ENCODE measurements around the gene TDRD12. TPM values are rescaled to one million over a fixed set of nuclear protein-coding genes. Genes with fewer than 3 reads are reported as not detected.
A peak's percentile ranks its signal among the peaks of the same experiment; 100 is the strongest.
"Not testable (repeated sequence)": the region's sequence is repeated elsewhere in the genome, so short reads cannot be mapped to it uniquely, and the experiment has no call there.

The TDRD12 gene
- total and polyA plus RNA-seq, 9 donors: 0.23 to 3.2 (median 1.9) TPM

DNA sequence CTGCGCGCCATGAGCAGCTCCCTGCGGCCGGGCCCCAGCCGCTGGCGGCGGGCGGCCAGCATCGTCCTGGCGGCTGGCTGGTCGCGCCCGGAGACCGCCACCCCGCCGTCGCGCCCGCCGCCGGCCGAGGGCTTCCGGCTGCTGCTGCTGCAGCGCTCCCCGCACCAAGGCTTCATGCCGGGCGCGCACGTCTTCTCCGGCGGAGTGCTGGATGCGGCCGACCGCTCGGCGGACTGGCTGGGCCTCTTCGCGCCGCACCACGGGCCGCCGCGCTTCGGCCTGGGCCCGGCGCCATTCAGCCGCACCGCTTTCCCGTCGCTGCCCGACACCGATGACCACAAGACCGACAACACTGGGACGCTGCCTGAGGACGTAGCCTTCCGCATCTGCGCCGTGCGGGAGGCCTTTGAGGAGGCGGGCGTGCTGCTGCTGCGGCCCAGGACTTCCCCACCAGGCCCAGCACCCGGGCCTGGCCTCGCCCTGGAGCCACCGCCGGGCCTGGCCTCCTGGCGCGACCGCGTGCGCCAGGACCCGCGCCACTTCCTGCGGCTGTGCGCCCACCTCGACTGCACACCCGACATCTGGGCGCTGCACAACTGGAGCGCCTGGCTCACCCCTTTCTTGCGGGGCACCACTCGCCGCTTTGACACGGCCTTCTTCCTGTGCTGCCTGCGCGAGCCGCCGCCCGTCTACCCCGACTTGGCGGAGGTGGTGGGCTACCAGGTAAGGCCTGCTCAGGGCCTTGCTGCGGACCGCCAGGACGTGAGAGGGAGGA is 27.4 kb upstream of the TDRD12 start:
- Histone ChIP-seq H3K36me3 (no peaks in the 10 kb centered on the region), H3K4me3 (peak overlapping the region; percentile 73), H3K4me1 (ENCODE audit: insufficient read depth) (peaks cover 20% of the 10 kb centered on the region), H3K9me3 (no peaks in the 10 kb centered on the region), H3K27me3 (no peaks in the 10 kb centered on the region), H3K27ac (peak overlapping the region in 1 of 2 donors; percentile 18)
- peak; percentile 23 to 66 (median 38) for DNase-seq
- intact Hi-C loops (cut with DNase I): no loop called here
- TF ChIP-seq EP300 (IDR thresholded peaks at IDR 0.05): no peak
- TF ChIP-seq, protein P1, sequence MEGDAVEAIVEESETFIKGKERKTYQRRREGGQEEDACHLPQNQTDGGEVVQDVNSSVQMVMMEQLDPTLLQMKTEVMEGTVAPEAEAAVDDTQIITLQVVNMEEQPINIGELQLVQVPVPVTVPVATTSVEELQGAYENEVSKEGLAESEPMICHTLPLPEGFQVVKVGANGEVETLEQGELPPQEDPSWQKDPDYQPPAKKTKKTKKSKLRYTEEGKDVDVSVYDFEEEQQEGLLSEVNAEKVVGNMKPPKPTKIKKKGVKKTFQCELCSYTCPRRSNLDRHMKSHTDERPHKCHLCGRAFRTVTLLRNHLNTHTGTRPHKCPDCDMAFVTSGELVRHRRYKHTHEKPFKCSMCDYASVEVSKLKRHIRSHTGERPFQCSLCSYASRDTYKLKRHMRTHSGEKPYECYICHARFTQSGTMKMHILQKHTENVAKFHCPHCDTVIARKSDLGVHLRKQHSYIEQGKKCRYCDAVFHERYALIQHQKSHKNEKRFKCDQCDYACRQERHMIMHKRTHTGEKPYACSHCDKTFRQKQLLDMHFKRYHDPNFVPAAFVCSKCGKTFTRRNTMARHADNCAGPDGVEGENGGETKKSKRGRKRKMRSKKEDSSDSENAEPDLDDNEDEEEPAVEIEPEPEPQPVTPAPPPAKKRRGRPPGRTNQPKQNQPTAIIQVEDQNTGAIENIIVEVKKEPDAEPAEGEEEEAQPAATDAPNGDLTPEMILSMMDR (IDR thresholded peaks at IDR 0.05): no peak
- no peak for TF ChIP-seq POLR2A (IDR thresholded peaks at IDR 0.05)
- WGBS, 3 donors: 0 to 5% (median 1%) methylated on average over 56 to 93 of the region's 93 CpGs

DNA sequence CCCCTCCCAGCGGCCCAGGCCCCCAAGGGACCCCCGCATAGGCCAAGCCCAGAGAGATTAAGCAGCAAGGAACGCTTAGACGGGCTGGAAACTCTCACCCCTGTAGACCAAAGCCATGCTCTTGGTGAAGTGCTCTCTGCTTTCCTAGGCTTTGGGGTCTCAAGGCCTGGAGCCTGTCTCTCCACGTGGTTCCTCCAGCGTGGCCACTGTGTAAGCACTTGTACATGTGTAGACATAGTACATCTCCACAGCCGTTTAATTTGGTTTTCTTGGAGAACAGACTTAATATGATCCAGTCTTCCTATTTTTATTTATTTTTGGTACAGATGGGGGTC is 26.9 kb upstream of the TDRD12 start:
- peaks cover 20% of the 10 kb centered on the region for H3K4me1 ChIP-seq (ENCODE audit: insufficient read depth)
- peak overlapping the region; percentile 73 for H3K4me3 ChIP-seq
- no peak for DNase-seq
- no peak for TF ChIP-seq POLR2A (IDR thresholded peaks at IDR 0.05)
- TF ChIP-seq, protein P1 (IDR thresholded peaks at IDR 0.05): no peak
- no peak for TF ChIP-seq EP300 (IDR thresholded peaks at IDR 0.05)
- H3K9me3 ChIP-seq: no peaks in the 10 kb centered on the region
- 7 to 24% (median 8%) methylated on average over 5 to 7 of the region's 7 CpGs for WGBS, 3 donors
- H3K27me3 ChIP-seq: no peaks in the 10 kb centered on the region
- H3K27ac ChIP-seq: no peak overlapping the region
- intact Hi-C loops (cut with DNase I): no loop called here
- no peaks in the 10 kb centered on the region for H3K36me3 ChIP-seq

DNA sequence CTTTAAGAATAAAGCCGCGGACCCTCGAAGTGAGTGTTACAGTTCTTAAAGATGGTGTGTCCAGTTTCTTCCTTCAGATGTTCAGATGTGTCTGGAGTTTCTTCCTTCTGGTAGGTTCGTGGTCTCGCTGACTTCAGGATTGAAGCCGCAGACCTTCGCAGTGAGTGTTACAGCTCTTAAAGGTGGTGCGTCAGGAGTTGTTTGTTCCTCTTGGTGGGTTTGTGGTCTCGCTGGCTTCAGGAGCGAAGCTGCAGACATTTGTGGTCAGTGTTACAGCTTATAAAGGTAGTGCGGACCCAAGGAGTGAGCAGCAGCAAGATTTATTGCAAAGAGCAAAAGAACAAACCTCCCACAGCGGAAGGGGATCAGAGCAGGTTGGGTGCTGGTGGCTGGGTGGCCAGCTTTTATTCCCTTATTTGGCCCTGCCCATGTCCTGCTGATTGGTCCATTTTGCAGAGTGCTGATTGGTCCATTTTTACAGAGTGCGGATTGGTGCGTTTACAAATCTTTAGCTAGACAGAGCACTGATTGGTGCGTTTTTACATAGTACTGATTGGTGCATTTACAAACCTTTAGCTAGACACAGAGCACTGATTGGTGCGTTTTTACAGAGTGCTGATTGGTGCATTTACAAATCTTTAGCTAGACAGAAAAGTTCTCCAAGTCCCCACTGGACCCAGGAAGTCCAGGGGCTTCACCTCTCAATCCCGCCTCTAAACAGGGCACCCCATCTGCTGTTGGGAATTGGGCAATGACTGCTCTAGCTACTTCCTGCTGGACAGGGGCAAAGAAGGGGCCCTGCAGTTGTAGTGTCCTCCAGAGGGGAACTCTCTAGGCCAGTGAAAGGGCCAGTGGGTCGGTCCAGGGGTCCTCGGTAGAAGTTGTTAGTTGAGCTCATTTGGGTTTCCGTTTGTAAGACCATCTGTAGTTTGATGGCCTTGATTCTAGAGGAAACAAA is 26.1 kb upstream of the TDRD12 start:
- Histone ChIP-seq H3K4me3 (peak overlapping the region; percentile 73), H3K4me1 (ENCODE audit: insufficient read depth) (peaks cover 20% of the 10 kb centered on the region)
- H3K9me3 ChIP-seq; H3K27me3 ChIP-seq; intact Hi-C loops (cut with DNase I); H3K27ac ChIP-seq; DNase-seq; H3K36me3 ChIP-seq: not testable (repeated sequence)
- 91 to 92% (median 92%) methylated on average over 20 of the region's 20 CpGs for WGBS, 3 donors

DNA sequence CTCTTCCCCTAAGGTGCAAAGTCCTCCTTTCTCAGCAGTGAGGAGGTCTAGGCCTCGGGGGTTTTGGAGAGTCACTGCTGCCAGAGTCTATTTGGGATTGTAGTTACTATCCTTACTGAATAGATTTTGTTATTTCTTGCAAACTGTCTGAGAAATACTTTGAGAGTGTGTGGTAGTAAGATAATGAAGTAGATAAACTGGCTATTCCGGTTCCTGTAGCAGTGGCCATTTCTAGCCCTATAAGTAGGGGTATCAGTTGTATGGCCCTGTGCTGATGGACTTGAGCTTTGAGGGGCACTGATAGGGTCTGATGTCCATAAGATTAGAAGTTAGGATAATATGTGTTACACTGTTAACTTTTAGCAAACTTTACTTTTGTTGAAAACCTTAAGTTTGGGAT is 25.3 kb upstream of the TDRD12 start:
- DNase-seq; H3K4me3 ChIP-seq; H3K36me3 ChIP-seq; H3K27ac ChIP-seq; H3K27me3 ChIP-seq; H3K9me3 ChIP-seq; intact Hi-C loops (cut with DNase I): not testable (repeated sequence)
- WGBS, 3 donors: 64 to 78% (median 71%) methylated on average over 2 of the region's 2 CpGs
- peaks cover 20% of the 10 kb centered on the region for H3K4me1 ChIP-seq (ENCODE audit: insufficient read depth)

DNA sequence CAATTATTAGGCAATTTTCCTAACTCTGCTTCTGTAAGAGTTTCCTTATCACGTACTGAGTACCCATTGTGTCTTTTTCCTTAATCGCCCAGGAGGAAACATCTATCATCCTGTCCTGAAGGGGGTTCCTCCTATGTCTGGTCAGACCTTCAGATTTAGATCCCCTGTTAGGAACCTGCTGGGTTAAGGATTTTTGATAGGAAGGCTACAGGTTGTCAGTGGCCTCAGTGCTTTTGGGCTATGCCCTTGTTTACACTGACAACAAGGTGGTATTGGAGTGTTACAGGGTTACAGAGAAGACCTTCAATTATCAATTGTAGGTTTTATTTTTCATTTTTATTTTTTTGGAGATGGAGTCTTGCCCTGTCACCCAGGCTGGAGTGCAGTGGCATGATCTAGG is 24.7 kb upstream of the TDRD12 start:
- H3K27me3 ChIP-seq; H3K36me3 ChIP-seq; DNase-seq; H3K9me3 ChIP-seq; H3K4me3 ChIP-seq; intact Hi-C loops (cut with DNase I); H3K27ac ChIP-seq: not testable (repeated sequence)
- peaks cover 20% of the 10 kb centered on the region for H3K4me1 ChIP-seq (ENCODE audit: insufficient read depth)
- 41 to 51% (median 47%) methylated on average over 2 of the region's 2 CpGs for WGBS, 3 donors

DNA sequence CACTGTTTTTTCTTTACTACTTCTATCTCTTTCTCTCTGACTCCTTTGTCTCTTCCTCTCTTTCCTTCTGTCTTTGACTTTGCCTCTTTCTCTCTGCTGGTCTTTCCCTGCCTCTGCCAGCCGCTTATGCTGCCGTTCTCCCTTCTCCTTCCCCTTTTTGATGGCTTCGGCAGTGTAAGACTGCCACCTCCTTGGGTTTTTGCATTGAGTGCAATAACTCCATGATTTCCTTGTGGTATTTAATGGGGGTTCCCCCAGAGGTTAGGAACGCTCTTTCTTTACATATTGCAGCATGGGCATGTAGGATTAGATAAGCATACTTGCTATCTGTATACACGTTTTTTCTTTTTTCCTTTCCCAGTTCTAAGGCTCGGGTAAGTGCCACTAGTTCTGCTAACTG is 24.1 kb upstream of the TDRD12 start:
- intact Hi-C loops (cut with DNase I); H3K9me3 ChIP-seq; DNase-seq; H3K4me3 ChIP-seq; H3K27ac ChIP-seq; H3K36me3 ChIP-seq; H3K27me3 ChIP-seq: not testable (repeated sequence)
- WGBS, 3 donors: 83 to 92% (median 90%) methylated on average over 6 of the region's 6 CpGs
- H3K4me1 ChIP-seq (ENCODE audit: insufficient read depth): peaks cover 20% of the 10 kb centered on the region

DNA sequence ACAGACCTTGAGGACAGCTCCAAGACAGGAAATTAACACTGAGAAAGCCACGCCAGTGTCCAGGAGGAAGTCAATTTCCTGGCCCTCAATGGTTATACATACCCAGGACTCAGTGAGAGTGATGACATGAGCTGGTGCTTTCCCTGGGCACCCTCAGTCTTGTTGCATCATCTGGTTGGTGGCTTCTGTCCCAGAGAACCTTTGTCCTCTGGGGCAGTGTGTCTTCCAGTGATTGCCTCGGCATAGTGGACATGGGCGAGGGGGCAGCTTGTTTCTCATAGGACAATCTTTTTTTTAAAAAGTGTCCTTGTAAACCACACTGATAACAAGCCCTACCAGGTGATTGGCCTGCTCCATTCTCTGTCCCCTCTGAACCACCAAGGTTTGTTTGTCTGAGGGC is 22.8 kb upstream of the TDRD12 start:
- WGBS, 3 donors: 92 to 94% (median 94%) methylated on average over 3 of the region's 3 CpGs
- intact Hi-C loops (cut with DNase I); H3K27ac ChIP-seq: not testable (repeated sequence)

DNA sequence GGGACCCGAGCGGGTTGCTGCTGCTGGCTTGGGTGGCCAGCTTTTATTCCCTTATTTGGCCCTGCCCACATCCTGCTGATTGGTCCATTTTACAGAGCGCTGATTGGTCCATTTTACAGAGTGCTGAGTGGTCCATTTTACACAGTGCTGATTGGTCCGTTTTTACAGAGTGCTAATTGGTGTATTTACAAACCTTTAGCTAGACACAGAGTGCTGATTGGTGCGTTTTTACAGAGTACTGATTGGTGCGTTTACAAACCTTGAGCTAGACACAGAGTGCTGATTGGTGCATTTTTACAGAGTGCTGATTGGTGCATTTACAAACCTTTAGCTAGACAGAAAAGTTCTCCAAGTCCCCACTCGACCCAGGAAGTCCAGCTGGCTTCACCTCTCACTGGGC is 19.4 kb upstream of the TDRD12 start:
- H3K27ac ChIP-seq; H3K36me3 ChIP-seq; H3K4me3 ChIP-seq; intact Hi-C loops (cut with DNase I); H3K4me1 ChIP-seq (ENCODE audit: insufficient read depth); H3K9me3 ChIP-seq; DNase-seq; H3K27me3 ChIP-seq: not testable (repeated sequence)
- WGBS, 3 donors: 88 to 96% (median 95%) methylated on average over 7 of the region's 7 CpGs

More for the DNA sequence above, 22.8 kb upstream of the TDRD12 start:
- not testable (repeated sequence) for H3K9me3 ChIP-seq, H3K4me3 ChIP-seq, H3K36me3 ChIP-seq, DNase-seq, H3K27me3 ChIP-seq
- H3K4me1 ChIP-seq (ENCODE audit: insufficient read depth): peaks cover 17% of the 10 kb centered on the region
